Activated naive CD4-positive, alpha-beta T cell treated with anti-CD3 and anti-CD28 coated beads for 36 hours (primary cell): ENCODE measurements around the gene PDE3A. TPM values are rescaled to one million over a fixed set of nuclear protein-coding genes. Genes with fewer than 3 reads are reported as not detected.
"Not testable (repeated sequence)": the region's sequence is repeated elsewhere in the genome, so short reads cannot be mapped to it uniquely, and the experiment has no call there.

Experiments
- CTCF ChIA-PET: fragments of 350-600 bp; sonication (Branson Sonifier 250); formaldehyde crosslinking; loops from one replicate; lab custom pipeline; 2021; ENCODE audit warnings: antibody characterized with exemption; lab: Charles Lee
- DNase-seq: peaks from one replicate; pipeline ENCODE4 v3.0.0-alpha.2; 2020
- H3K27ac Mint-ChIP-seq: one replicate; pipeline ENCODE4 v1.8.0; 2021; ENCODE audit warnings: mild to moderate bottlenecking, mixed read lengths
- H3K27me3 Mint-ChIP-seq: one replicate; pipeline ENCODE4 v1.8.0; 2021; ENCODE audit warnings: low read depth, mixed read lengths
- H3K36me3 Mint-ChIP-seq: one replicate; pipeline ENCODE4 v1.8.0; 2021; ENCODE audit warnings: low read depth, mixed read lengths
- H3K4me1 Mint-ChIP-seq: one replicate; pipeline ENCODE4 v1.8.0; 2021; ENCODE audit warnings: low read depth, mixed read lengths
- H3K4me3 Mint-ChIP-seq: one replicate; pipeline ENCODE4 v1.8.0; 2021; ENCODE audit warnings: mild to moderate bottlenecking, moderate library complexity, mixed read lengths
- H3K9me3 Mint-ChIP-seq: one replicate; pipeline ENCODE4 v1.8.0; 2021; ENCODE audit warnings: mixed read lengths
- intact Hi-C: fragments of 100-400 bp; cut with micrococcal nuclease; formaldehyde crosslinking; loops from one replicate; pipeline ENCODE4 v1.15.1; 2023
- total RNA-seq, 2 experiments: library from RNA; stranded (reverse); gene quantifications; one replicate each; pipeline ENCODE4 v1.2.3, GENCODE V29; 2021

PDE3A gene
- total RNA-seq, 2 experiments from 2014 or later = not detected

DNA sequence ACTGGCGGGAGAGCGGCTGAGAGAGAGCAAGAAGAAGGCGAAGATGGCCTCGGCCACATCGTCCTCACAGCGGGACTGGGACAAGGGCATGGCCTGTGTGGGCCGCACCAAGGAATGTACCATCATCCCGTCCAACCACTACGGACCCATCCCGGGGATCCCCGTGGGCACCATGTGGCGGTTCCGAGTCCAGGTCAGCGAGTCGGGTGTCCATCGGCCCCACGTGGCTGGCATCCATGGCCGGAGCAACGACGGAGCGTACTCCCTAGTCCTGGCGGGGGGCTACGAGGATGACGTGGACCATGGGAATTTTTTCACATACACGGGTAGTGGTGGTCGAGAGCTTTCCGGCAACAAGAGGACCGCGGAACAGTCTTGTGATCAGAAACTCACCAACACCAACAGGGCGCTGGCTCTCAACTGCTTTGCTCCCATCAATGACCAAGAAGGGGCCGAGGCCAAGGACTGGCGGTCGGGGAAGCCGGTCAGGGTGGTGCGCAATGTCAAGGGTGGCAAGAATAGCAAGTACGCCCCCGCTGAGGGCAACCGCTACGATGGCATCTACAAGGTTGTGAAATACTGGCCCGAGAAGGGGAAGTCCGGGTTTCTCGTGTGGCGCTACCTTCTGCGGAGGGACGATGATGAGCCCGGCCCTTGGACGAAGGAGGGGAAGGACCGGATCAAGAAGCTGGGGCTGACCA is 183.6 kb downstream of the PDE3A start:
- intact Hi-C loops, DNase-seq, H3K36me3 Mint-ChIP-seq, H3K27ac Mint-ChIP-seq, H3K4me3 Mint-ChIP-seq, CTCF ChIA-PET, H3K27me3 Mint-ChIP-seq, H3K9me3 Mint-ChIP-seq, H3K4me1 Mint-ChIP-seq: not testable (repeated sequence)

DNA sequence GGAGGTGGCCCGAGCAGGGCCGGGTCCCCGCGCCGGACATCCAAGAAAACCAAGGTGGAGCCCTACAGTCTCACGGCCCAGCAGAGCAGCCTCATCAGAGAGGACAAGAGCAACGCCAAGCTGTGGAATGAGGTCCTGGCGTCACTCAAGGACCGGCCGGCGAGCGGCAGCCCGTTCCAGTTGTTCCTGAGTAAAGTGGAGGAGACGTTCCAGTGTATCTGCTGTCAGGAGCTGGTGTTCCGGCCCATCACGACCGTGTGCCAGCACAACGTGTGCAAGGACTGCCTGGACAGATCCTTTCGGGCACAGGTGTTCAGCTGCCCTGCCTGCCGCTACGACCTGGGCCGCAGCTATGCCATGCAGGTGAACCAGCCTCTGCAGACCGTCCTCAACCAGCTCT is 184.2 kb downstream of the PDE3A start:
- CTCF ChIA-PET, intact Hi-C loops, H3K36me3 Mint-ChIP-seq, H3K4me3 Mint-ChIP-seq, H3K4me1 Mint-ChIP-seq, DNase-seq, H3K9me3 Mint-ChIP-seq, H3K27me3 Mint-ChIP-seq, H3K27ac Mint-ChIP-seq: not testable (repeated sequence)

DNA sequence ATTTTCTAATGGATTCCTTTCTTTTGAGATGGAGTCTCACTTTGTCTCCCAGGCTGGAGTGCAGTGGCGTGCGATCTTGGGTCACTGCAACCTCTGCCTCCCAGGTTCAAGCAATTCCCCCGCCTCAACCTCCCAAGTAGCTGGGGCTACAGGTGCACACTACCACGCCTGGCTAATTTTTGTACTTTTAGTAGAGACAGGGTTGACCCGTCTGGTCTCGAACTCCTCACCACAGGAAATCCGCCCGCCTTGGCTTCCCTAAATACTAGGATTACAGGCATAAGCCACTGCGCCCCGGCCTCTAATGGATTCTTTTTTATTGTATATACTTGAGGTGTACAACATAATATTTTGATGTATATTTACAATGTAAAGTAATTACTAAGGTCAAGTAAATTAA is 186.7 kb downstream of the PDE3A start:
- Mint-ChIP-seq H3K9me3 (no peaks in the 10 kb centered on the region), H3K4me3 (no peak overlapping the region), H3K4me1 (no peaks in the 10 kb centered on the region), H3K36me3 (no peaks in the 10 kb centered on the region), H3K27ac (no peak overlapping the region), H3K27me3 (no peaks in the 10 kb centered on the region)
- intact Hi-C loops = no loop called here
- CTCF ChIA-PET = no interaction called here
- no peak for DNase-seq

DNA sequence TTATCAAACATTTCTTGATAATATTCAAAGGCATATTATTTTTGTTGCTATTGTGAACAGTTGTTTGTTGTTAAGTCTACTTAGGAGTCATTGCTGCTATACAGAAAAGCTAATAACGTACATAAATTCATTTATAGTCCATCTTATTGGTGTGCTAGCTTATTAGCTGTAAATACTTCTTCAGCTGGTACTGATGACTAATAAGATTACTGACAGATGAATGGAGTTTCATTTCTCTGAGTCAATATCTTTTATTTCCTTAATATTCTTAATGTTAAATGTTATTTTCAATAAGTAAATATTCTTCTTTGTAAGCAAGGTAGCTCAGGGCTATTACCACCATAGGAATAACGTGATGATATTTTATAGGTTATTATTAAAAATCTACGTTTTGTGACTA is 187.4 kb downstream of the PDE3A start:
- no peak for DNase-seq
- CTCF ChIA-PET = no interaction called here
- H3K27ac Mint-ChIP-seq = no peak overlapping the region
- no peaks in the 10 kb centered on the region for H3K9me3 Mint-ChIP-seq
- no peaks in the 10 kb centered on the region for H3K27me3 Mint-ChIP-seq
- intact Hi-C loops = no loop called here
- no peaks in the 10 kb centered on the region for H3K4me1 Mint-ChIP-seq
- no peaks in the 10 kb centered on the region for H3K36me3 Mint-ChIP-seq
- H3K4me3 Mint-ChIP-seq = no peak overlapping the region

DNA sequence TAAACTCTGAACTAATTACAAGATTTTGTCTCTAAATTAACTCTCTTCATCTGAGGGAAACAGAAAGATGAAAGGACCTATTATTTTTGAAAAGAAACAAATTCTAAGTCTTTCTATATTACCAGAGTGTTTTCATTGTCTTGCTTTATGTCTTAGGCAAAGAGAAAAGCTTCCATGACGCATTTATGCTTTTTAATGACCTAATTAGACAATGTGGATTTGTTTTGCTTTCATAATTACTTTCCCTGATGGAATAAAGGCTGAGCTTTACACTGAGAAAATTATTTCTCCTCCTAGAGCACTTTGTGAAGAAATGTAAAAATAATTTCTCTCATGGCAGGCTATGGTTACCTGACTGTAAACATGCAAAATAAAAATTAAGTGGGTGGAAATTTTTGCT is 188.8 kb downstream of the PDE3A start:
- no peaks in the 10 kb centered on the region for H3K36me3 Mint-ChIP-seq
- intact Hi-C loops = no loop called here
- CTCF ChIA-PET = no interaction called here

DNA sequence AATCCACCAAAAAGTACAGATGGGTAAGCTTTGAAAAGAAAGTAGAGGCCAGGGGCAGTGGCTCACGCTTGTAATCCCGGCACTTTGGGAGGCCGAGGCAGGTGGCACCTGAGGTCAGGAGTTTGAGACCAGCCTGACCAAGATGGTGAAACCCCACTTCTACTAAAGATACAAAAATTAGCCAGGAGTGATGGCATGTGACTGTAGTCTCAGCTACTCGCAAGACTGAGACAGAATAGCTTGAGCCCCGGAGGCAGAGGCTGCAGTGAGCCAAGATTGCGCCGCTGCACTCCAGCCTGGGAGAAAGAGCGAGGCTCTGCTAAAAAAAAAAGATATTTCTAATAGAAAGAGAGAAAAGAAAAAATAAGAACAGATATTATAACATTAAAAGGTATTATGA is 192.6 kb downstream of the PDE3A start:
- DNase-seq = no peak
- CTCF ChIA-PET = no interaction called here
- Mint-ChIP-seq H3K36me3 (no peaks in the 10 kb centered on the region), H3K4me1 (no peaks in the 10 kb centered on the region), H3K9me3 (no peaks in the 10 kb centered on the region), H3K27me3 (no peaks in the 10 kb centered on the region), H3K4me3 (no peak overlapping the region), H3K27ac (no peak overlapping the region)
- intact Hi-C loops = no loop called here

More for the DNA sequence above, 188.8 kb downstream of the PDE3A start:
- no peak for DNase-seq
- no peaks in the 10 kb centered on the region for H3K4me1 Mint-ChIP-seq
- H3K9me3 Mint-ChIP-seq = no peaks in the 10 kb centered on the region
- no peaks in the 10 kb centered on the region for H3K27me3 Mint-ChIP-seq
- H3K4me3 Mint-ChIP-seq = no peak overlapping the region
- no peak overlapping the region for H3K27ac Mint-ChIP-seq

DNA sequence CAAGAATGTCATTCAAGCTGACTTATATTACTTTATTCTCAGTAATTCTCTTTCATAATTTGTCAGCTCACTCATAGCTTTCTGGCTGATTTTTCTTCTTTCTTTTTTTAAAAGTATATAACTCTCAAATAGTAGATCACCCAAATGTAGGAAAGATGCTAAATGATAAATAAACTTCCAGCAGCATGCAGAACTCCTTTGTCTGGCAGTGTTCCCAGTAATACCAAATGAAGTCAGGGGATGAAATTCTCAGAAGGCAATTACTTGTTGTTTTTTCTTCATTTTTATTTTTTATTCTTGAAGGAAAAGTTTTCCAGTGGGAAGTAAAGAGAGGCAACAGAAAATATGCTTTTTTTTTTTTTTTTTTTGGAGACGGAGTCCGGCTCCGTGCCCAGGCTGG is 193.5 kb downstream of the PDE3A start:
- H3K27me3 Mint-ChIP-seq = no peaks in the 10 kb centered on the region
- H3K27ac Mint-ChIP-seq = no peak overlapping the region
- no peaks in the 10 kb centered on the region for H3K36me3 Mint-ChIP-seq
- CTCF ChIA-PET = interaction anchor here (0.6 kb wide), 1 partner anchor 1906 kb away, joined by 3 read pairs; no protein-coding TSS in a partner anchor
- no peaks in the 10 kb centered on the region for H3K9me3 Mint-ChIP-seq
- H3K4me3 Mint-ChIP-seq = no peak overlapping the region
- no peak for DNase-seq
- intact Hi-C loops = no loop called here
- no peaks in the 10 kb centered on the region for H3K4me1 Mint-ChIP-seq

DNA sequence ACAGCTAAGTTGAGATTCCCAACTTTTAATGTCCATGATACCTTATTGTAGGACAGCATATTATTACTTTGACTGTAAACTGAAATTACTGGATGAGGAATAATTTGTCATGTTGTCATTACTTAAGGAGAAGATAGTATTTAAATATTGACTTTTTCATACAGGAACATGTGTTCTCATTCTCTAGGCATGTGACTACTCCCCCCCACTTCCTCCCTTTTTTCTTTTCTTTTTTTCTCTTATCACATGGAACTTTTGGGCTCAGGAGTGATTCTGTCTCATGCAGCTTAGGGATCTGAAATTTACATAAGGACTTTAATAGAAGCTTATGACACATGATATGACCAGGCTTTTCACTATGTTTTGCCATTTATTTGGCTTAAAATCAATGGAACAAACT is 199.1 kb downstream of the PDE3A start:
- no peaks in the 10 kb centered on the region for H3K36me3 Mint-ChIP-seq
- H3K9me3 Mint-ChIP-seq = no peaks in the 10 kb centered on the region
- no peaks in the 10 kb centered on the region for H3K4me1 Mint-ChIP-seq
- no peak overlapping the region for H3K4me3 Mint-ChIP-seq
- intact Hi-C loops = no loop called here
- H3K27me3 Mint-ChIP-seq = no peaks in the 10 kb centered on the region
- CTCF ChIA-PET = no interaction called here
- no peak overlapping the region for H3K27ac Mint-ChIP-seq
- DNase-seq = no peak

DNA sequence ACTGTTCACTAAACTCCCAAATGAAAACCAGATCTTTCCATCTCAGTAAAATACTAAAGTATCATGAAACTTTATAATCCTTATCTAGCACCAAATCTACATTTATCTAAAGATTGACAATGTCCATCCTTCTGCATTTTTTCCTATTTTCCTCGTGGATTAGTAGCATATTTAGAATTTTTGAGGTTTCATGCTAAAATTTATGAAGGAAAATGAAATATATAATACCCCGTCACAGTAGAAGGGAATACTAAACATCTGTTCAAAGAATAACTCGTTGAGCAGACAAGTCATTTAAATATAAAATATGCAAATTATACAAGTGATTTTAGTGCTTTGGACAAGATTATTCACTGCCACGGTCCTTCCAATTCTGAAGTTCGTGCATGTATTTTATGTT is 204.1 kb downstream of the PDE3A start:
- CTCF ChIA-PET = no interaction called here
- no peaks in the 10 kb centered on the region for H3K4me1 Mint-ChIP-seq
- no peaks in the 10 kb centered on the region for H3K27me3 Mint-ChIP-seq
- DNase-seq = no peak
- no peaks in the 10 kb centered on the region for H3K9me3 Mint-ChIP-seq
- no peak overlapping the region for H3K4me3 Mint-ChIP-seq
- no peaks in the 10 kb centered on the region for H3K36me3 Mint-ChIP-seq
- intact Hi-C loops = no loop called here
- no peak overlapping the region for H3K27ac Mint-ChIP-seq

DNA sequence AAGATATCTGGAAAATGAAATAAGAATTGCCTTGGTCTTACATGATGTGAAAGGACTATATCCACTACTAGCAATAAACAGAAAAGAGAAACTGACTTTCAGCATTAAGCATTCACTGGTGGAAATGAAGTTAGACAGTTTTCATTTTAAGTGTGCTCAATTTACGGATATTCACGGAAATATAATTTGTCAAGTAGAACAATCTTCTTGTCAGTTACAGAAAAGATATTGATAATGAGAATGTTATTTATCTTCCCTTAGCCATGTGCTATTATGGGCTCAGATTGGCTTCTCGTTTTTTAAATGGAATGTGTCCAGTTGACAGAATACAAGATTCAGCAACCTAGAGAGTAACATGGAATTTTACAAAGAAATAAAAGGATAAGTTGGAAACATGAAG is 208.2 kb downstream of the PDE3A start:
- DNase-seq = no peak
- intact Hi-C loops = no loop called here
- no peaks in the 10 kb centered on the region for H3K9me3 Mint-ChIP-seq

DNA sequence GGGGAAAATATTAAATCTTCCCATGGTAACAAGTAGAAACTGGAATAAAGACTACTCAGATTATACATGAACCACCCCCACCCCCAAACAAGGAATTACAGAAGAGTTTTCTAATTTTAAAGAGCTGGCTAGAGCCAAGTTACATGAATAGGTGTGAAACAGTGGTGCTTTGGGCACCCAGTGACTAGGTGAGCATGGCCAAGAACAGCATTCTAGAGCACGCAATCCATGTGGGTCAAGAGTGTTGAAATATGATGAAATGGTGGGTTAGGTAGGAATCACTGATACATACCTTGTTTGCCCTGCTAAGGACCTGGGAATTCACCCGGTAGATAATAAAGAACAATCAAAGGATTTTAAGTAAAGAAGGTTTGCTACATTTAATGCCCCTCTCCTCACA is 208.7 kb downstream of the PDE3A start:
- Mint-ChIP-seq H3K36me3 (no peaks in the 10 kb centered on the region), H3K4me1 (no peaks in the 10 kb centered on the region), H3K4me3 (no peak overlapping the region), H3K27me3 (no peaks in the 10 kb centered on the region), H3K27ac (no peak overlapping the region), H3K9me3 (no peaks in the 10 kb centered on the region)
- intact Hi-C loops = no loop called here
- CTCF ChIA-PET = no interaction called here
- no peak for DNase-seq

More for the DNA sequence above, 208.2 kb downstream of the PDE3A start:
- Mint-ChIP-seq H3K27me3 (no peaks in the 10 kb centered on the region), H3K27ac (no peak overlapping the region), H3K4me3 (no peak overlapping the region), H3K36me3 (no peaks in the 10 kb centered on the region), H3K4me1 (no peaks in the 10 kb centered on the region)
- CTCF ChIA-PET = no interaction called here

DNA sequence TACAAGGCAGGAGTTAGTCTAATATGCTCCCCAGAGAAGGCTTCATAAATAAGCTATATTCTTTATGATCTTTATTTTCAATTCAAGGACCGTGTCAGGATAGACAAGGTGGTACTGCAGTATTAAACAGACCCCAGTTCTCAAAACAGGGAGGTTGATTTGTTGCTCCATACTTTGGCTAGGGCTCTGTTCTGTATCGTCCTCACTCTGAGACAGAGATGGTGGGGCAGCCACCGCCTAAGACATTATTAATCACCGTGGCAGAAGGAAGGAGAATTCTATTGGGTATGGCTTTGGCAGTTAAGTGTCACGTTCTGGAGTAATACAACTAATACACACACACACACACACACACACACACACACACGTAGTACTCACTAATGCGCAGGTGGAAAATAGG is 209.8 kb downstream of the PDE3A start:
- intact Hi-C loops = no loop called here

DNA sequence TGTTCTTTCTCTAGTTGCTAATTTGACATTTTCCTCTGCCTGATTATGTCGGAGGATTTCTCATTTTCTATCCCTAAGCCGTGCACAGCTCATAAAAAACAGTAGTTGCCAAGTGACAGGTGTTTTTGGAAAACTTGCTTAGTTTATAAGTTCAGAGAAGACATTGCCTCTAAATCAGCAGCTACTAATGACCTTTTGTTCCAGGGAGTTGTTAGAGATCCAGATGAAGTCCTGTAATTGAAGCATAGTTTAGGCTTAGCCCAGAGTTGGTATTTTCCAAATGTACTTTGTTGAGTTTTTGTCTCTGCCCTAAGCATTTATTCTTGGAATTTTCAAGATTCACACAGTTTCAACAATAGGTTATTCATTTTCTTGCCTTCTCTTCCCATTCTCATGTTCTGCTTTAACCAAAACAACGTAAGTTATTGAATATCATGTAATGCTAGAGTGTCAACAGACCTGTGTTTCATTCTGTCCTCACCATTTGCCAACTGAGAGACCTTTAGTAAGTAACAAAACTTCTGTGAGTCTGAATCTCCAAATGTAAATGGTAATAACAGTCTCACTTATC is 216.8 kb downstream of the PDE3A start:
- H3K36me3 Mint-ChIP-seq = no peaks in the 10 kb centered on the region
- H3K9me3 Mint-ChIP-seq = no peaks in the 10 kb centered on the region

More for the DNA sequence above, 209.8 kb downstream of the PDE3A start:
- no peaks in the 10 kb centered on the region for H3K27me3 Mint-ChIP-seq
- DNase-seq = no peak
- CTCF ChIA-PET = no interaction called here
- no peak overlapping the region for H3K4me3 Mint-ChIP-seq
- H3K4me1 Mint-ChIP-seq = no peaks in the 10 kb centered on the region
- H3K36me3 Mint-ChIP-seq = no peaks in the 10 kb centered on the region
- H3K27ac Mint-ChIP-seq = no peak overlapping the region
- H3K9me3 Mint-ChIP-seq = no peaks in the 10 kb centered on the region

More for the DNA sequence above, 216.8 kb downstream of the PDE3A start:
- CTCF ChIA-PET = no interaction called here
- no peak overlapping the region for H3K27ac Mint-ChIP-seq
- H3K27me3 Mint-ChIP-seq = no peaks in the 10 kb centered on the region
- no peak for DNase-seq
- intact Hi-C loops = no loop called here
- H3K4me1 Mint-ChIP-seq = no peaks in the 10 kb centered on the region
- H3K4me3 Mint-ChIP-seq = no peak overlapping the region
